ENCODE measurements around the gene AFAP1L1.

DNA sequence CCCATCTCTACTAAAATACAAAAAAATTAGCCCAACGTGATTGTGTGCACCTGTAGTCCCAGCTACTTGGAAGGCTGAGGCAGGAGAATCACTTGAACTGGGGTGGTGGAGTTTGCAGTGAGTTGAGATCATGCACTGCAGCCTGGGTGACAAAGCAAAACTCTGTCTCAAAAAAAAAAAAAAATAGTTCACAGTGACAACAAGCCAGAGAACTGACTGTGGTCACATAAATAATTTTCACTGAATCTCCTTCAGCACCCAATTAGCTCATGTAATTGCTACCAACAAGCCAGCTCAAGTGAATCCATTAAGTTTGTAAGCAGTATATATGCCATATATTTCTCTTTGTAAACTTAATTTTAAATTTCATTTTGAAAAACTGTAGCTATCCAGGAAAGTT lies 14.5 kb upstream of the AFAP1L1 start:
- TF ChIP-seq ZNF384 (IDR thresholded peaks at IDR 0.05) (no peak), ELF4 (IDR thresholded peaks at IDR 0.05) (no peak), BHLHE40 (IDR thresholded peaks at IDR 0.05; ENCODE audit: borderline replicate concordance) (no peak)
